H1 (cell line): Measurements from ENCODE around the gene CILP. TPM values are rescaled to one million over a fixed set of nuclear protein-coding genes. Genes with fewer than 3 reads are reported as not detected.

Experiments
- CTCF ChIA-PET: fragments of 300-600 bp; sonication (Branson Sonifier 250); formaldehyde crosslinking; loops from one replicate; lab custom pipeline; 2021; ENCODE audit not compliant: partially characterized antibody; lab: Charles Lee
- POLR2A ChIA-PET: fragments of 300-600 bp; sonication (Branson Sonifier 250); formaldehyde crosslinking; loops from one replicate; lab custom pipeline; 2021; ENCODE audit warnings: inconsistent platforms; ENCODE audit not compliant: partially characterized antibody; lab: Charles Lee
- DNase-seq, 2 experiments: peaks; one replicate each; pipeline versions ENCODE4 v3.0.0 to v3.0.0-alpha.2; 2010 to 2022; ENCODE audit warnings: low spot score in 2 of 2, low read depth in 1 of 2, mixed read lengths in 1 of 2
- FAIRE-seq: peaks from 2 replicates; lab custom pipeline; 2011; peaks lifted over from hg19 to GRCh38; lab: Jason Lieb, UNC
- H2AFZ ChIP-seq: 2 replicates; pipeline ENCODE4 v1.8.1; 2012; ENCODE audit warnings: low read length, inconsistent platforms
- H2AK5ac ChIP-seq: 2 replicates; pipeline ENCODE4 v1.6.1; 2013; ENCODE audit warnings: low read depth, low read length
- H2BK120ac ChIP-seq: replicated peaks from 2 replicates; pipeline ENCODE3; 2013; ENCODE audit warnings: low read depth, low read length, inconsistent platforms
- H2BK12ac ChIP-seq: 2 replicates; pipeline ENCODE4 v1.6.1; 2013; ENCODE audit warnings: low read depth, low read length
- H2BK15ac ChIP-seq: 2 replicates; pipeline ENCODE4 v1.6.1; 2013; ENCODE audit warnings: low read length
- H2BK20ac ChIP-seq: 2 replicates; pipeline ENCODE4 v1.6.1; 2013; ENCODE audit warnings: low read length
- H2BK5ac ChIP-seq: 2 replicates; pipeline ENCODE4 v1.6.1; 2013; ENCODE audit warnings: low read depth, low read length
- H3K14ac ChIP-seq: 2 replicates; pipeline ENCODE4 v1.6.1; 2013; ENCODE audit warnings: inconsistent platforms; ENCODE audit not compliant: insufficient read length
- H3K18ac ChIP-seq: 2 replicates; pipeline ENCODE4 v1.6.1; 2013; ENCODE audit warnings: low read length; ENCODE audit errors: extremely low read depth
- H3K23ac ChIP-seq: 2 replicates; pipeline ENCODE4 v1.6.1; 2013; ENCODE audit warnings: inconsistent platforms; ENCODE audit not compliant: insufficient read length
- H3K23me2 ChIP-seq: 2 replicates; pipeline ENCODE4 v1.6.1; 2013; ENCODE audit warnings: low read depth, low read length
- H3K27ac ChIP-seq: 2 replicates; pipeline ENCODE4 v1.6.1; 2011; ENCODE audit warnings: low read depth, low read length, inconsistent platforms
- H3K27me3 ChIP-seq, 4 experiments: replicated peaks in 1 of 4; 1 replicate in 1 of 4; 2 replicates in 3 of 4; pipeline versions ENCODE4 v1.6.1 to v1.8.1; 2011 to 2013; ENCODE audit warnings: low read length in 3 of 4, mild to moderate bottlenecking in 3 of 4, inconsistent platforms in 2 of 4, mixed read lengths in 2 of 4, moderate library complexity in 1 of 4; ENCODE audit not compliant: control insufficient read depth in 3 of 4, insufficient read depth in 3 of 4; ENCODE audit errors: extremely low read depth in 1 of 4
- H3K36me3 ChIP-seq, 4 experiments: 2 replicates each; pipeline versions ENCODE4 v1.6.1 to v1.8.1; 2011 to 2013; ENCODE audit warnings: mild to moderate bottlenecking in 4 of 4, low read length in 3 of 4, moderate library complexity in 2 of 4, control low read depth in 1 of 4, inconsistent platforms in 1 of 4; ENCODE audit not compliant: insufficient read depth in 4 of 4, control insufficient read depth in 2 of 4
- H3K4ac ChIP-seq: replicated peaks from 2 replicates; pipeline ENCODE3; 2013; ENCODE audit warnings: low read length, low read depth, mixed read lengths, inconsistent platforms; ENCODE audit not compliant: insufficient read length
- H3K4me1 ChIP-seq, 4 experiments: replicated peaks in 1 of 4; 1 replicate in 1 of 4; 2 replicates in 3 of 4; pipeline versions ENCODE4 v1.6.1 to v1.8.1; 2011 to 2013; ENCODE audit warnings: low read length in 3 of 4, inconsistent platforms in 2 of 4, mixed read lengths in 1 of 4; ENCODE audit not compliant: insufficient read depth in 4 of 4, control insufficient read depth in 3 of 4
- H3K4me2 ChIP-seq, 2 experiments: 2 replicates each; pipeline versions ENCODE4 v1.6.1 to v1.8.1; 2011 to 2013; ENCODE audit warnings: low read depth in 2 of 2, low read length in 2 of 2, control low read depth in 1 of 2, inconsistent platforms in 1 of 2, mild to moderate bottlenecking in 1 of 2; ENCODE audit not compliant: insufficient read depth in 1 of 2
- H3K4me3 ChIP-seq, 4 experiments: fragments of 200-600, 300-600 bp in 1 of 4; sonication (generic), shearing (Covaris generic), sonication (Bioruptor Twin) in 1 of 4; 2 replicates each; pipeline versions ENCODE4 v1.5.1 to v1.8.1; 2011 to 2016; ENCODE audit warnings: low read length in 4 of 4, low read depth in 3 of 4, control low read depth in 2 of 4, inconsistent platforms in 2 of 4, mild to moderate bottlenecking in 2 of 4, mixed read lengths in 1 of 4, moderate library complexity in 1 of 4; ENCODE audit not compliant: insufficient read depth in 2 of 4; ENCODE audit errors: extremely low read depth in 1 of 4
- H3K56ac ChIP-seq: replicated peaks from 2 replicates; pipeline ENCODE3; 2013; ENCODE audit warnings: low read depth, mild to moderate bottlenecking, mixed read lengths, low read length, inconsistent platforms; ENCODE audit not compliant: insufficient read length
- H3K79me1 ChIP-seq: 2 replicates; pipeline ENCODE4 v1.6.1; 2013; ENCODE audit warnings: low read depth, low read length, control low read depth
- H3K79me2 ChIP-seq, 2 experiments: 2 replicates each; pipeline versions ENCODE4 v1.6.1 to v1.8.1; 2012 to 2013; ENCODE audit warnings: low read length in 2 of 2, mild to moderate bottlenecking in 2 of 2, inconsistent platforms in 1 of 2; ENCODE audit not compliant: insufficient read depth in 2 of 2, control insufficient read depth in 1 of 2
- H3K9ac ChIP-seq, 4 experiments: replicated peaks in 1 of 4; 1 replicate in 1 of 4; 2 replicates in 3 of 4; pipeline versions ENCODE4 v1.6.1 to v1.8.1; 2011 to 2013; ENCODE audit warnings: low read depth in 3 of 4, low read length in 3 of 4, control low read depth in 2 of 4, mild to moderate bottlenecking in 2 of 4, moderate library complexity in 2 of 4, inconsistent platforms in 1 of 4; ENCODE audit errors: extremely low read depth in 1 of 4
- H3K9me3 ChIP-seq, 2 experiments: 2 replicates each; pipeline versions ENCODE4 v1.6.1 to v1.8.1; 2012 to 2013; ENCODE audit warnings: mild to moderate bottlenecking in 2 of 2, moderate library complexity in 2 of 2, control low read depth in 1 of 2, inconsistent platforms in 1 of 2, low read depth in 1 of 2, low read length in 1 of 2, mixed read lengths in 1 of 2; ENCODE audit not compliant: insufficient read depth in 2 of 2
- H4K20me1 ChIP-seq, 2 experiments: replicated peaks in 1 of 2; 2 replicates each; pipeline versions ENCODE3 to v1.8.1; 2011 to 2013; ENCODE audit warnings: inconsistent platforms in 2 of 2, low read length in 2 of 2, mild to moderate bottlenecking in 1 of 2; ENCODE audit not compliant: insufficient read depth in 2 of 2, control insufficient read depth in 1 of 2
- H4K5ac ChIP-seq: 2 replicates; pipeline ENCODE4 v1.6.1; 2013; ENCODE audit warnings: low read length, low read depth, mixed read lengths, inconsistent platforms; ENCODE audit not compliant: insufficient read length
- H4K8ac ChIP-seq: 2 replicates; pipeline ENCODE4 v1.8.0; 2013; ENCODE audit warnings: mild to moderate bottlenecking, moderate library complexity, low read length, inconsistent platforms; ENCODE audit not compliant: insufficient read depth; ENCODE audit errors: extremely low read depth
- H4K91ac ChIP-seq: replicated peaks from 2 replicates; pipeline ENCODE3; 2013; ENCODE audit warnings: low read length, mixed read lengths, inconsistent platforms; ENCODE audit not compliant: insufficient read length
- CTBP2 ChIP-seq: IDR thresholded peaks from 2 replicates; pipeline ENCODE4 v1.7.0; 2011; ENCODE audit warnings: borderline replicate concordance, mild to moderate bottlenecking, moderate library complexity, mixed read lengths, low read length; ENCODE audit not compliant: insufficient read depth, insufficient read length
- GABPA ChIP-seq: IDR thresholded peaks from 2 replicates; pipeline ENCODE4 v1.6.1; 2011; ENCODE audit warnings: mild to moderate bottlenecking, low read length, moderate library complexity, borderline replicate concordance; ENCODE audit not compliant: insufficient read depth
- KDM1A ChIP-seq: fragments of 200-600, 300-600 bp; sonication (generic); IDR thresholded peaks from 2 replicates; pipeline ENCODE4 v1.7.1; 2016; ENCODE audit warnings: mild to moderate bottlenecking, low read length, borderline replicate concordance
- PHF8 ChIP-seq: fragments of 200-600 bp; sonication (generic); conservative IDR thresholded peaks from 2 replicates; pipeline ENCODE4 v1.7.1; 2012; ENCODE audit warnings: low read depth, mild to moderate bottlenecking, inconsistent platforms, low read length, moderate library complexity
- POU5F1 ChIP-seq: IDR thresholded peaks from 2 replicates; pipeline ENCODE4 v1.6.1; 2011; ENCODE audit warnings: low read depth, mild to moderate bottlenecking, low read length, moderate library complexity
- RNF2 ChIP-seq: fragments of 200-900, 300-1000 bp; sonication (generic); IDR thresholded peaks from 2 replicates; pipeline ENCODE4 v1.7.1; 2016; ENCODE audit warnings: borderline replicate concordance, low read depth, mild to moderate bottlenecking, antibody characterized with exemption, low read length; ENCODE audit not compliant: poor library complexity, severe bottlenecking; ENCODE audit errors: missing control alignments
- SRF ChIP-seq: IDR thresholded peaks from 2 replicates; pipeline ENCODE4 v1.6.1; 2011; ENCODE audit warnings: mild to moderate bottlenecking, low read depth, low read length, moderate library complexity
- WGBS, 2 experiments: shearing (Covaris generic) in 1 of 2; methylation state at CpG; one replicate each; pipeline versions ENCODE4 v1.1.6 to v1.1.7; 2013 to 2015; ENCODE audit warnings: low lambda C conversion rate in 2 of 2, mixed read lengths in 2 of 2, inconsistent platforms in 1 of 2, low coverage in 1 of 2, missing lambda C conversion rate in 1 of 2; ENCODE audit not compliant: insufficient replicate concordance in 2 of 2, insufficient coverage in 1 of 2, insufficient read length in 1 of 2; ENCODE audit errors: extremely low coverage in 1 of 2, missing lambda C conversion rate in 1 of 2; 5-methylcytosine and 5-hydroxymethylcytosine counted together
- polyA plus RNA-seq, 7 experiments: library from polyadenylated mRNA; depleted of rRNA in 3 of 7; stranded (reverse) in 5 of 7; unstranded in 2 of 7; fragments of >200 nt in 5 of 7; fragments of 200-250 nt in 2 of 7; gene quantifications; 1 replicate in 5 of 7; 2 replicates in 1 of 7; 4 replicates in 1 of 7; pipeline versions ENCODE4 v1.2.1 to v1.2.3, GENCODE V29; 2011 to 2013; ENCODE audit warnings: missing spikeins in 2 of 7, mixed read lengths in 2 of 7
- total RNA-seq: library from RNA; stranded (reverse); fragmentation: NEBNext Ultra II Directional; extraction: Animal tissue kit (Norgen Biotek cat#: 25700); gene quantifications from 2 replicates; pipeline ENCODE4 v1.2.1, GENCODE V29; 2021

Gene CILP
- total and polyA plus RNA-seq, 2 of the 8 experiments (the other 6 are each of a cell fraction or from before 2014, with no cell fraction given), result 0.02 TPM; not detected in 1

- H3K36me3 ChIP-seq, result no peaks in the 10 kb centered on the region
- no peak overlapping the region for H4K8ac ChIP-seq
- H3K4me3 ChIP-seq, result no peak overlapping the region
- H3K14ac ChIP-seq, result no peak overlapping the region
- H3K23ac ChIP-seq, result no peak overlapping the region
- no peaks in the 10 kb centered on the region for H3K23me2 ChIP-seq
- 90% methylated on average over 3 of the region's 3 CpGs; no CpG with 5 or more reads in 1 of the 2 experiments for WGBS, 2 experiments
- no peak overlapping the region for H3K9ac ChIP-seq
- no peak overlapping the region for H3K56ac ChIP-seq
- no peak overlapping the region for H4K91ac ChIP-seq
- no peaks in the 10 kb centered on the region for H3K79me2 ChIP-seq
- no peaks in the 10 kb centered on the region for H4K20me1 ChIP-seq
- H4K5ac ChIP-seq, result no peak overlapping the region
- no peak overlapping the region for H2AK5ac ChIP-seq
- H2BK12ac ChIP-seq, result no peak overlapping the region
- no peaks in the 10 kb centered on the region for H3K4me1 ChIP-seq
- no peaks in the 10 kb centered on the region for H3K9me3 ChIP-seq
- no peak overlapping the region for H2BK120ac ChIP-seq
- no peaks in the 10 kb centered on the region for H3K27me3 ChIP-seq
- H3K79me1 ChIP-seq, result no peaks in the 10 kb centered on the region
- no peak for TF ChIP-seq GABPA
- TF ChIP-seq CTBP2, result no peak
- TF ChIP-seq POU5F1, result no peak
- no peak for TF ChIP-seq KDM1A
- TF ChIP-seq RNF2, result no peak
- TF ChIP-seq SRF, result no peak
- no peak for TF ChIP-seq PHF8
- no peak overlapping the region for H2AFZ ChIP-seq
- DNase-seq (no peak), FAIRE-seq (no peak)
- no peak overlapping the region for H3K4ac ChIP-seq
- H2BK5ac ChIP-seq, result no peak overlapping the region
- H3K4me2 ChIP-seq, result no peak overlapping the region
- no peak overlapping the region for H2BK20ac ChIP-seq
- ChIA-PET POLR2A (no interaction called here), CTCF (interaction anchor here (1.3 kb wide), 1 partner anchor 20 kb away, joined by 3 read pairs; no protein-coding TSS in a partner anchor)
- no peak overlapping the region for H3K27ac ChIP-seq
- H3K18ac ChIP-seq, result no peak overlapping the region
- H2BK15ac ChIP-seq, result no peak overlapping the region
Measured at GRCh38 chr15:65232520-65232919, 21.2 kb upstream of the CILP start.
